Liver (tissue), 3 donors: ENCODE data around the gene AP3S1.

Source experiments
- CTCF ChIP-seq: fragments of 150-350 bp; IDR thresholded peaks from 2 replicates; pipeline ENCODE4 v1.5.1; 2017; ENCODE audit warnings: improper control_type of control experiment, low read depth, low read length; ENCODE audit not compliant: missing input control
- EGR1 ChIP-seq, 2 donors: IDR thresholded peaks; 2 replicates each; pipeline ENCODE4 v1.6.1; 2016 to 2018; ENCODE audit warnings: antibody characterized with exemption in 2 of 2, low read depth in 2 of 2
- GABPA ChIP-seq, 2 donors: IDR thresholded peaks in 1 of 2; conservative IDR thresholded peaks in 1 of 2; 2 replicates each; pipeline ENCODE4 v1.6.1; 2016; ENCODE audit warnings: antibody characterized with exemption in 2 of 2, mild to moderate bottlenecking in 1 of 2, moderate library complexity in 1 of 2
- JUND ChIP-seq, 2 donors: IDR thresholded peaks; 2 replicates each; pipeline ENCODE4 v1.6.1; 2016; ENCODE audit warnings: antibody characterized with exemption in 2 of 2
- RAD21 ChIP-seq, 2 donors: IDR thresholded peaks; 2 replicates each; pipeline ENCODE4 v1.6.1; 2016; ENCODE audit warnings: antibody characterized with exemption in 2 of 2, mild to moderate bottlenecking in 2 of 2
- RXRA ChIP-seq, 2 donors: IDR thresholded peaks; 2 replicates each; pipeline ENCODE4 v1.6.1; 2017 to 2018; ENCODE audit warnings: antibody characterized with exemption in 2 of 2, mild to moderate bottlenecking in 1 of 2
- SP1 ChIP-seq: IDR thresholded peaks from 2 replicates; pipeline ENCODE4 v1.6.1; 2018; ENCODE audit warnings: antibody characterized with exemption, mild to moderate bottlenecking
- TAF1 ChIP-seq: conservative IDR thresholded peaks from 2 replicates; pipeline ENCODE4 v1.6.1; 2016; ENCODE audit warnings: antibody characterized with exemption, mild to moderate bottlenecking
- YY1 ChIP-seq: IDR thresholded peaks from 2 replicates; pipeline ENCODE4 v1.6.1; 2016; ENCODE audit warnings: antibody characterized with exemption, mild to moderate bottlenecking
- TF ChIP-seq, protein P1 (sequence below): IDR thresholded peaks from 2 replicates; pipeline ENCODE4 v1.6.1; 2016; ENCODE audit warnings: antibody characterized with exemption
- TF ChIP-seq, protein P2 (sequence below): IDR thresholded peaks from 2 replicates; pipeline ENCODE4 v1.6.1; 2016; ENCODE audit warnings: antibody characterized with exemption, mild to moderate bottlenecking
- TF ChIP-seq, protein P3 (sequence below): IDR thresholded peaks from 2 replicates; pipeline ENCODE4 v1.6.1; 2016; ENCODE audit warnings: antibody characterized with exemption
- TF ChIP-seq, protein P4 (sequence below): IDR thresholded peaks from 2 replicates; pipeline ENCODE4 v1.6.1; 2016; ENCODE audit warnings: antibody characterized with exemption
- donor health status: healthy.
- donor health status: healthy.

GRCh38 chr5:115841382-115842088, at the start of gene AP3S1, which contains the start of gene ATG12:
- TF ChIP-seq CTCF (no peak), JUND (IDR thresholded peaks at IDR 0.05) (peak in 1 of 2 donors; percentile 32), YY1 (peak; percentile 100), SP1 (peak; percentile 52), TAF1 (peak; percentile 98), RXRA (IDR thresholded peaks at IDR 0.05) (peak; percentile 25 to 29), RAD21 (IDR thresholded peaks at IDR 0.05) (peak in 1 of 2 donors; percentile 43), GABPA (IDR thresholded peaks at IDR 0.05 in 1 of 2, conservative IDR thresholded peaks at IDR 0.05 in 1 of 2) (peak; percentile 56 to 87), EGR1 (IDR thresholded peaks at IDR 0.05; ENCODE audit: low read depth in 2 of 2) (no peak)
- TF ChIP-seq, protein P1, sequence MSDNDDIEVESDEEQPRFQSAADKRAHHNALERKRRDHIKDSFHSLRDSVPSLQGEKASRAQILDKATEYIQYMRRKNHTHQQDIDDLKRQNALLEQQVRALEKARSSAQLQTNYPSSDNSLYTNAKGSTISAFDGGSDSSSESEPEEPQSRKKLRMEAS, result peak; percentile 94
- TF ChIP-seq, protein P2, sequence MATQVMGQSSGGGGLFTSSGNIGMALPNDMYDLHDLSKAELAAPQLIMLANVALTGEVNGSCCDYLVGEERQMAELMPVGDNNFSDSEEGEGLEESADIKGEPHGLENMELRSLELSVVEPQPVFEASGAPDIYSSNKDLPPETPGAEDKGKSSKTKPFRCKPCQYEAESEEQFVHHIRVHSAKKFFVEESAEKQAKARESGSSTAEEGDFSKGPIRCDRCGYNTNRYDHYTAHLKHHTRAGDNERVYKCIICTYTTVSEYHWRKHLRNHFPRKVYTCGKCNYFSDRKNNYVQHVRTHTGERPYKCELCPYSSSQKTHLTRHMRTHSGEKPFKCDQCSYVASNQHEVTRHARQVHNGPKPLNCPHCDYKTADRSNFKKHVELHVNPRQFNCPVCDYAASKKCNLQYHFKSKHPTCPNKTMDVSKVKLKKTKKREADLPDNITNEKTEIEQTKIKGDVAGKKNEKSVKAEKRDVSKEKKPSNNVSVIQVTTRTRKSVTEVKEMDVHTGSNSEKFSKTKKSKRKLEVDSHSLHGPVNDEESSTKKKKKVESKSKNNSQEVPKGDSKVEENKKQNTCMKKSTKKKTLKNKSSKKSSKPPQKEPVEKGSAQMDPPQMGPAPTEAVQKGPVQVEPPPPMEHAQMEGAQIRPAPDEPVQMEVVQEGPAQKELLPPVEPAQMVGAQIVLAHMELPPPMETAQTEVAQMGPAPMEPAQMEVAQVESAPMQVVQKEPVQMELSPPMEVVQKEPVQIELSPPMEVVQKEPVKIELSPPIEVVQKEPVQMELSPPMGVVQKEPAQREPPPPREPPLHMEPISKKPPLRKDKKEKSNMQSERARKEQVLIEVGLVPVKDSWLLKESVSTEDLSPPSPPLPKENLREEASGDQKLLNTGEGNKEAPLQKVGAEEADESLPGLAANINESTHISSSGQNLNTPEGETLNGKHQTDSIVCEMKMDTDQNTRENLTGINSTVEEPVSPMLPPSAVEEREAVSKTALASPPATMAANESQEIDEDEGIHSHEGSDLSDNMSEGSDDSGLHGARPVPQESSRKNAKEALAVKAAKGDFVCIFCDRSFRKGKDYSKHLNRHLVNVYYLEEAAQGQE, result peak; percentile 84
- TF ChIP-seq, protein P3, sequence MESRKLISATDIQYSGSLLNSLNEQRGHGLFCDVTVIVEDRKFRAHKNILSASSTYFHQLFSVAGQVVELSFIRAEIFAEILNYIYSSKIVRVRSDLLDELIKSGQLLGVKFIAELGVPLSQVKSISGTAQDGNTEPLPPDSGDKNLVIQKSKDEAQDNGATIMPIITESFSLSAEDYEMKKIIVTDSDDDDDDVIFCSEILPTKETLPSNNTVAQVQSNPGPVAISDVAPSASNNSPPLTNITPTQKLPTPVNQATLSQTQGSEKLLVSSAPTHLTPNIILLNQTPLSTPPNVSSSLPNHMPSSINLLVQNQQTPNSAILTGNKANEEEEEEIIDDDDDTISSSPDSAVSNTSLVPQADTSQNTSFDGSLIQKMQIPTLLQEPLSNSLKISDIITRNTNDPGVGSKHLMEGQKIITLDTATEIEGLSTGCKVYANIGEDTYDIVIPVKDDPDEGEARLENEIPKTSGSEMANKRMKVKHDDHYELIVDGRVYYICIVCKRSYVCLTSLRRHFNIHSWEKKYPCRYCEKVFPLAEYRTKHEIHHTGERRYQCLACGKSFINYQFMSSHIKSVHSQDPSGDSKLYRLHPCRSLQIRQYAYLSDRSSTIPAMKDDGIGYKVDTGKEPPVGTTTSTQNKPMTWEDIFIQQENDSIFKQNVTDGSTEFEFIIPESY, result peak; percentile 62
- TF ChIP-seq, protein P4, sequence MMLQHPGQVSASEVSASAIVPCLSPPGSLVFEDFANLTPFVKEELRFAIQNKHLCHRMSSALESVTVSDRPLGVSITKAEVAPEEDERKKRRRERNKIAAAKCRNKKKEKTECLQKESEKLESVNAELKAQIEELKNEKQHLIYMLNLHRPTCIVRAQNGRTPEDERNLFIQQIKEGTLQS, result no peak
